Endodermal cell (in vitro differentiated cells): ENCODE measurements around the gene ARHGEF28. TPM values are rescaled to one million over a fixed set of nuclear protein-coding genes. Genes with fewer than 3 reads are reported as not detected.

Experiments
- DNase-seq: peaks from one replicate; pipeline ENCODE4 v3.0.0-alpha.2; 2017
- H3K27ac ChIP-seq: 2 replicates; pipeline ENCODE4 v1.5.1; 2013; ENCODE audit warnings: mild to moderate bottlenecking, low read depth, low read length, moderate library complexity
- H3K27me3 ChIP-seq: 2 replicates; pipeline ENCODE4 v1.6.1; 2013; ENCODE audit warnings: mild to moderate bottlenecking, low read length, moderate library complexity; ENCODE audit not compliant: insufficient read depth, control insufficient read depth, poor library complexity, severe bottlenecking
- H3K36me3 ChIP-seq: 2 replicates; pipeline ENCODE4 v1.7.0; 2013; ENCODE audit warnings: mild to moderate bottlenecking, low read length, moderate library complexity; ENCODE audit not compliant: control insufficient read depth, insufficient read depth
- H3K4me1 ChIP-seq: one replicate; pipeline ENCODE4 v1.7.0; 2013; ENCODE audit warnings: low read length; ENCODE audit not compliant: control insufficient read depth, insufficient read depth
- H3K4me3 ChIP-seq: 2 replicates; pipeline ENCODE4 v1.5.1; 2013; ENCODE audit warnings: mild to moderate bottlenecking, low read length, moderate library complexity
- H3K9ac ChIP-seq: 2 replicates; pipeline ENCODE4 v1.6.1; 2013; ENCODE audit warnings: mild to moderate bottlenecking, low read length, moderate library complexity; ENCODE audit not compliant: poor library complexity, severe bottlenecking; ENCODE audit errors: extremely low read depth
- H3K9me3 ChIP-seq: 2 replicates; pipeline ENCODE4 v1.6.1; 2013; ENCODE audit warnings: mild to moderate bottlenecking, low read length, moderate library complexity; ENCODE audit not compliant: control insufficient read depth
- H3K27ac Mint-ChIP-seq: 2 replicates; pipeline ENCODE4 v1.8.0; 2020; ENCODE audit warnings: mixed read lengths
- H3K27me3 Mint-ChIP-seq: 2 replicates; pipeline ENCODE4 v1.8.0; 2021; ENCODE audit warnings: mild to moderate bottlenecking, mixed read lengths; ENCODE audit not compliant: insufficient read depth
- H3K36me3 Mint-ChIP-seq: 2 replicates; pipeline ENCODE4 v1.8.0; 2020; ENCODE audit warnings: low read depth, mixed read lengths
- H3K4me1 Mint-ChIP-seq: 2 replicates; pipeline ENCODE4 v1.8.0; 2020; ENCODE audit warnings: mixed read lengths
- H3K4me3 Mint-ChIP-seq: 2 replicates; pipeline ENCODE4 v1.8.0; 2020; ENCODE audit warnings: mild to moderate bottlenecking, moderate library complexity, mixed read lengths
- H3K9me3 Mint-ChIP-seq: 2 replicates; pipeline ENCODE4 v1.8.0; 2020; ENCODE audit warnings: mild to moderate bottlenecking, mixed read lengths
- CTCF ChIP-seq: fragments of 200-600 bp; sonication (generic); conservative IDR thresholded peaks from 2 replicates; pipeline ENCODE4 v1.5.0; 2021; ENCODE audit warnings: antibody characterized with exemption, mild to moderate bottlenecking
- WGBS, 2 experiments: methylation state at CpG; one replicate each; pipeline versions ENCODE4 v1.1.5 to v1.1.7; 2013; ENCODE audit warnings: missing lambda C conversion rate in 2 of 2, mixed read lengths in 1 of 2; ENCODE audit not compliant: insufficient coverage in 1 of 2, insufficient read length in 1 of 2; 5-methylcytosine and 5-hydroxymethylcytosine counted together
- total RNA-seq, 2 donors: library from RNA; stranded (reverse); fragmentation: NEBNext Ultra II Directional in 1 of 2; extraction: Animal tissue kit (Norgen Biotek cat#: 25700) in 1 of 2; gene quantifications; 2 replicates in 1 of 2; 3 replicates in 1 of 2; pipeline ENCODE4 v1.2.1, GENCODE V29; 2021

Gene ARHGEF28
- total RNA-seq, 2 donors from 2014 or later, result 0.92 to 1.2 TPM

- no peak overlapping the region for H3K9ac ChIP-seq
- Mint-ChIP-seq H3K4me3 (no peak overlapping the region), H3K4me1 (peaks cover 18% of the 10 kb centered on the region), H3K36me3 (no peaks in the 10 kb centered on the region), H3K27ac (no peak overlapping the region), H3K27me3 (peaks cover 24% of the 10 kb centered on the region), H3K9me3 (no peaks in the 10 kb centered on the region)
- H3K9me3 ChIP-seq, result no peaks in the 10 kb centered on the region
- TF ChIP-seq CTCF, result no peak
- no peaks in the 10 kb centered on the region for H3K4me1 ChIP-seq
- no peak overlapping the region for H3K4me3 ChIP-seq
- H3K36me3 ChIP-seq, result no peaks in the 10 kb centered on the region
- 93 to 95% methylated on average over 2 to 4 of the region's 4 CpGs for WGBS, 2 experiments
- H3K27me3 ChIP-seq, result no peaks in the 10 kb centered on the region
- no peak overlapping the region for H3K27ac ChIP-seq
- DNase-seq, result no peak
Observed at GRCh38 chr5:73971326-73971725, 345.3 kb downstream of the ARHGEF28 start.

- Histone ChIP-seq H3K27me3 (no peaks in the 10 kb centered on the region), H3K27ac (no peak overlapping the region), H3K36me3 (no peaks in the 10 kb centered on the region), H3K9me3 (no peaks in the 10 kb centered on the region), H3K4me1 (no peaks in the 10 kb centered on the region), H3K9ac (no peak overlapping the region), H3K4me3 (no peak overlapping the region)
- Mint-ChIP-seq H3K4me1 (peaks cover 13% of the 10 kb centered on the region), H3K36me3 (no peaks in the 10 kb centered on the region), H3K9me3 (no peaks in the 10 kb centered on the region), H3K4me3 (no peak overlapping the region), H3K27ac (no peak overlapping the region), H3K27me3 (peaks cover 19% of the 10 kb centered on the region)
- no peak for DNase-seq
- WGBS, 2 experiments, result 92 to 100% methylated on average over 2 to 3 of the region's 3 CpGs
- no peak for TF ChIP-seq CTCF
Observed at GRCh38 chr5:73973135-73973534, 347.1 kb downstream of the ARHGEF28 start.

- no peaks in the 10 kb centered on the region for H3K9me3 ChIP-seq
- no peaks in the 10 kb centered on the region for H3K4me1 ChIP-seq
- no peak overlapping the region for H3K27ac ChIP-seq
- no peak overlapping the region for H3K9ac ChIP-seq
- Mint-ChIP-seq H3K27me3 (peaks cover 19% of the 10 kb centered on the region), H3K36me3 (no peaks in the 10 kb centered on the region), H3K27ac (no peak overlapping the region), H3K9me3 (no peaks in the 10 kb centered on the region), H3K4me1 (peaks cover 3% of the 10 kb centered on the region), H3K4me3 (no peak overlapping the region)
- 80 to 81% methylated on average over 4 of the region's 4 CpGs for WGBS, 2 experiments
- H3K27me3 ChIP-seq, result no peaks in the 10 kb centered on the region
- TF ChIP-seq CTCF, result no peak
- no peaks in the 10 kb centered on the region for H3K36me3 ChIP-seq
- no peak overlapping the region for H3K4me3 ChIP-seq
- DNase-seq, result no peak
Observed at GRCh38 chr5:73974871-73975360, 348.9 kb downstream of the ARHGEF28 start.
